H9 (cell line): Measurements from ENCODE around the gene PHF20. TPM values are rescaled to one million over a fixed set of nuclear protein-coding genes. Genes with fewer than 3 reads are reported as not detected.

Experiments used
- DNase-seq: peaks from one replicate; pipeline ENCODE4 v3.0.0-alpha.2; 2017
- H2AFZ ChIP-seq: one replicate; pipeline ENCODE4 v1.6.1; 2013; ENCODE audit warnings: mild to moderate bottlenecking, low read length, control low read depth, moderate library complexity
- H2AK5ac ChIP-seq: 2 replicates; pipeline ENCODE4 v1.6.1; 2013; ENCODE audit warnings: low read length, control low read depth, mixed read lengths; ENCODE audit not compliant: insufficient read length
- H2BK120ac ChIP-seq: one replicate; pipeline ENCODE4 v1.6.1; 2013; ENCODE audit warnings: low read depth, mild to moderate bottlenecking, low read length, control low read depth, inconsistent platforms; ENCODE audit not compliant: poor library complexity, severe bottlenecking
- H2BK12ac ChIP-seq: 2 replicates; pipeline ENCODE4 v1.6.1; 2013; ENCODE audit warnings: low read length, control low read depth, mixed read lengths, low read depth; ENCODE audit not compliant: insufficient read length
- H2BK15ac ChIP-seq: 2 replicates; pipeline ENCODE4 v1.6.1; 2013; ENCODE audit warnings: low read depth, low read length, control low read depth
- H2BK20ac ChIP-seq: one replicate; pipeline ENCODE4 v1.6.1; 2013; ENCODE audit warnings: low read depth, mild to moderate bottlenecking, low read length, control low read depth, inconsistent platforms; ENCODE audit not compliant: poor library complexity, severe bottlenecking
- H2BK5ac ChIP-seq: 2 replicates; pipeline ENCODE4 v1.6.1; 2013; ENCODE audit warnings: low read length, control low read depth, mixed read lengths; ENCODE audit not compliant: insufficient read length
- H3K14ac ChIP-seq: 2 replicates; pipeline ENCODE4 v1.6.1; 2013; ENCODE audit warnings: low read length, control low read depth; ENCODE audit not compliant: insufficient read depth
- H3K18ac ChIP-seq: 2 replicates; pipeline ENCODE4 v1.6.1; 2013; ENCODE audit warnings: low read depth, mild to moderate bottlenecking, mixed read lengths, low read length, control low read depth; ENCODE audit not compliant: insufficient read length
- H3K23ac ChIP-seq: 2 replicates; pipeline ENCODE4 v1.6.1; 2013; ENCODE audit warnings: low read length, control low read depth, mixed read lengths, low read depth; ENCODE audit not compliant: insufficient read length
- H3K23me2 ChIP-seq: 2 replicates; pipeline ENCODE4 v1.6.1; 2013; ENCODE audit warnings: low read depth, mild to moderate bottlenecking, mixed read lengths, low read length, control low read depth; ENCODE audit not compliant: insufficient read length, poor library complexity, severe bottlenecking
- H3K27ac ChIP-seq: 2 replicates; pipeline ENCODE4 v1.5.1; 2013; ENCODE audit warnings: low read length, control low read depth, mixed read lengths, low read depth; ENCODE audit not compliant: insufficient read length
- H3K27me3 ChIP-seq: 2 replicates; pipeline ENCODE4 v1.6.1; 2013; ENCODE audit warnings: low read length, control low read depth, inconsistent platforms; ENCODE audit not compliant: insufficient read depth
- H3K4ac ChIP-seq: 2 replicates; pipeline ENCODE4 v1.6.1; 2013; ENCODE audit warnings: low read depth, mild to moderate bottlenecking, control low read depth, inconsistent platforms, low read length, moderate library complexity
- H3K4me1 ChIP-seq: 2 replicates; pipeline ENCODE4 v1.6.1; 2013; ENCODE audit warnings: low read length, control low read depth, inconsistent platforms; ENCODE audit not compliant: insufficient read depth
- H3K4me2 ChIP-seq: 2 replicates; pipeline ENCODE4 v1.6.1; 2013; ENCODE audit warnings: low read length, control low read depth, mixed read lengths; ENCODE audit not compliant: insufficient read length, insufficient read depth
- H3K56ac ChIP-seq: 2 replicates; pipeline ENCODE4 v1.6.1; 2013; ENCODE audit warnings: low read depth, mild to moderate bottlenecking, mixed read lengths, low read length, control low read depth; ENCODE audit not compliant: insufficient read length
- H3K79me1 ChIP-seq: 2 replicates; pipeline ENCODE4 v1.6.1; 2013; ENCODE audit warnings: low read depth, mild to moderate bottlenecking, moderate library complexity, low read length, control low read depth, inconsistent platforms; ENCODE audit not compliant: insufficient read depth, poor library complexity, severe bottlenecking
- H3K79me2 ChIP-seq: 2 replicates; pipeline ENCODE4 v1.6.1; 2013; ENCODE audit warnings: low read length, control low read depth, inconsistent platforms; ENCODE audit not compliant: insufficient read depth
- H3K9ac ChIP-seq: 2 replicates; pipeline ENCODE4 v1.6.1; 2013; ENCODE audit warnings: low read length, control low read depth, mixed read lengths; ENCODE audit not compliant: insufficient read length; ENCODE audit errors: extremely low read depth
- H3K9me3 ChIP-seq: one replicate; pipeline ENCODE4 v1.6.1; 2013; ENCODE audit warnings: low read depth, low read length, inconsistent platforms; ENCODE audit not compliant: control insufficient read depth
- H3T11ph ChIP-seq: one replicate; pipeline ENCODE4 v1.6.1; 2013; ENCODE audit warnings: mild to moderate bottlenecking, low read length, control low read depth, inconsistent platforms
- H4K20me1 ChIP-seq: one replicate; pipeline ENCODE4 v1.6.1; 2013; ENCODE audit not compliant: control insufficient read depth, insufficient read length, insufficient read depth
- H4K5ac ChIP-seq: 2 replicates; pipeline ENCODE4 v1.6.1; 2013; ENCODE audit warnings: low read depth, mild to moderate bottlenecking, mixed read lengths, low read length, control low read depth; ENCODE audit not compliant: insufficient read length
- H4K8ac ChIP-seq: replicated peaks from 2 replicates; pipeline ENCODE4 v1.6.1; 2013; ENCODE audit warnings: low read length, control low read depth, mixed read lengths, low read depth; ENCODE audit not compliant: insufficient read length
- H4K91ac ChIP-seq: 2 replicates; pipeline ENCODE4 v1.6.1; 2013; ENCODE audit warnings: low read depth, mild to moderate bottlenecking, moderate library complexity, mixed read lengths, low read length, control low read depth; ENCODE audit not compliant: insufficient read length
- H3K27ac Mint-ChIP-seq, 3 experiments: 2 replicates in 2 of 3; 3 replicates in 1 of 3; pipeline ENCODE4 v1.8.0; 2020 to 2021; ENCODE audit warnings: mixed read lengths in 3 of 3, mild to moderate bottlenecking in 1 of 3, moderate library complexity in 1 of 3
- H3K27me3 Mint-ChIP-seq: 2 replicates; pipeline ENCODE4 v1.8.0; 2021; ENCODE audit warnings: low read depth, mild to moderate bottlenecking, moderate library complexity, mixed read lengths
- H3K36me3 Mint-ChIP-seq, 3 experiments: 2 replicates in 2 of 3; 3 replicates in 1 of 3; pipeline ENCODE4 v1.8.0; 2020 to 2021; ENCODE audit warnings: low read depth in 3 of 3, mixed read lengths in 3 of 3; ENCODE audit not compliant: insufficient read depth in 1 of 3
- H3K4me1 Mint-ChIP-seq, 2 experiments: 2 replicates each; pipeline ENCODE4 v1.8.0; 2020; ENCODE audit warnings: mixed read lengths in 2 of 2
- H3K4me3 Mint-ChIP-seq, 2 experiments: 2 replicates in 1 of 2; 3 replicates in 1 of 2; pipeline ENCODE4 v1.8.0; 2020 to 2021; ENCODE audit warnings: mild to moderate bottlenecking in 2 of 2, mixed read lengths in 2 of 2, moderate library complexity in 1 of 2
- H3K9me3 Mint-ChIP-seq, 2 experiments: 2 replicates in 1 of 2; 3 replicates in 1 of 2; pipeline ENCODE4 v1.8.0; 2020; ENCODE audit warnings: mild to moderate bottlenecking in 2 of 2, mixed read lengths in 2 of 2, moderate library complexity in 1 of 2
- WGBS: extraction: QIAGEN DNeasy Blood & Tissue Kit; methylation state at CpG from one replicate; pipeline ENCODE4 v1.1.7; 2013; ENCODE audit warnings: missing lambda C conversion rate, low lambda C conversion rate, mixed read lengths; ENCODE audit not compliant: insufficient read length; ENCODE audit errors: extremely low coverage; 5-methylcytosine and 5-hydroxymethylcytosine counted together
- total RNA-seq: library from RNA; stranded (reverse); gene quantifications from 2 replicates; pipeline ENCODE4 v1.2.1, GENCODE V29; 2021
- TF ChIP-seq, protein P1 (sequence below): fragments of 200-600 bp; sonication (generic); conservative IDR thresholded peaks from 3 replicates; pipeline ENCODE4 v1.8.0; 2021; ENCODE audit warnings: antibody characterized with exemption, mild to moderate bottlenecking

PHF20 gene
- total RNA-seq, 1 experiment from 2014 or later, result 50.3 TPM

DNA sequence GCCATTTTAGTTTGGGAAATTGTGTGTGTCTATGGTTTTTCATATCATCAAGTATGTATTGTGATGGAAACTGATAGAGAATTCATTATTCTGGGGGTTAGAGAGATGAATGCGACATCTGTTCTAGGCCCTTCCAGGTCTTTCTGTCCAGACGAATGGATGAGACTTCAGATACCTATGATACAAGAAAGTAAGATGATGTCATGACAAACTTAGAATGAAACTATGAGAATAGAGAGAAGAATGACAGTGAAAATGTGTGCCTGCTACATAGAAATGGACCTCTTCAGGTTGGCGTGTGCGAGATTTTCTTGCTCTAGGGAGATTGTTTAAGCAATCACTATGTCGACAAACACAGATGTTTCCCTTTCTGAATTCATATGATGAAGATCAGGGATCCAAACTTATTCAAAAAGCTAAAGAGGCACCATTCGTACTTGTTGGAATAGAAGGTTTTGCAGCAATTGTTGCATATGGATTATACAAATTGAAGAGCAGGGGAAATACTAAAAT, 106.4 kb downstream of the PHF20 start:
- Histone ChIP-seq H3K79me1 (no peaks in the 10 kb centered on the region), H3K27ac (no peak overlapping the region), H3K18ac (no peak overlapping the region), H2BK20ac (no peak overlapping the region), H3K4ac (no peak overlapping the region), H3K23me2 (no peaks in the 10 kb centered on the region), H3T11ph (no peak overlapping the region), H2BK5ac (no peak overlapping the region), H3K9ac (no peak overlapping the region), H3K4me1 (no peaks in the 10 kb centered on the region), H2BK12ac (no peak overlapping the region), H2BK120ac (no peak overlapping the region), H2BK15ac (no peak overlapping the region), H4K91ac (no peak overlapping the region), H2AK5ac (no peak overlapping the region), H3K23ac (no peak overlapping the region), H3K14ac (no peak overlapping the region), H4K20me1 (no peaks in the 10 kb centered on the region), H3K9me3 (no peaks in the 10 kb centered on the region), H3K4me2 (no peak overlapping the region), H3K27me3 (no peaks in the 10 kb centered on the region), H3K56ac (no peak overlapping the region), H2AFZ (no peak overlapping the region), H4K5ac (no peak overlapping the region), H3K79me2 (no peaks in the 10 kb centered on the region), H4K8ac (no peak overlapping the region)
- DNase-seq, result no peak
- no CpG with 5 or more reads among the region's 6 CpGs for WGBS
- Mint-ChIP-seq H3K9me3 (no peaks in the 10 kb centered on the region), H3K4me1 (peaks cover 7% of the 10 kb centered on the region in 2 experiments), H3K27ac (no peak overlapping the region), H3K27me3 (no peaks in the 10 kb centered on the region), H3K4me3 (no peak overlapping the region), H3K36me3 (peaks cover 3 to 13% (median 11%) of the 10 kb centered on the region in 3 experiments; a peak in 6 of 7 replicates)
- TF ChIP-seq, protein P1, sequence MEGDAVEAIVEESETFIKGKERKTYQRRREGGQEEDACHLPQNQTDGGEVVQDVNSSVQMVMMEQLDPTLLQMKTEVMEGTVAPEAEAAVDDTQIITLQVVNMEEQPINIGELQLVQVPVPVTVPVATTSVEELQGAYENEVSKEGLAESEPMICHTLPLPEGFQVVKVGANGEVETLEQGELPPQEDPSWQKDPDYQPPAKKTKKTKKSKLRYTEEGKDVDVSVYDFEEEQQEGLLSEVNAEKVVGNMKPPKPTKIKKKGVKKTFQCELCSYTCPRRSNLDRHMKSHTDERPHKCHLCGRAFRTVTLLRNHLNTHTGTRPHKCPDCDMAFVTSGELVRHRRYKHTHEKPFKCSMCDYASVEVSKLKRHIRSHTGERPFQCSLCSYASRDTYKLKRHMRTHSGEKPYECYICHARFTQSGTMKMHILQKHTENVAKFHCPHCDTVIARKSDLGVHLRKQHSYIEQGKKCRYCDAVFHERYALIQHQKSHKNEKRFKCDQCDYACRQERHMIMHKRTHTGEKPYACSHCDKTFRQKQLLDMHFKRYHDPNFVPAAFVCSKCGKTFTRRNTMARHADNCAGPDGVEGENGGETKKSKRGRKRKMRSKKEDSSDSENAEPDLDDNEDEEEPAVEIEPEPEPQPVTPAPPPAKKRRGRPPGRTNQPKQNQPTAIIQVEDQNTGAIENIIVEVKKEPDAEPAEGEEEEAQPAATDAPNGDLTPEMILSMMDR, result no peak
